ENCODE measurements around the gene EXTL1. TPM values are rescaled to one million over a fixed set of nuclear protein-coding genes. Genes with fewer than 3 reads are reported as not detected.

EXTL1 gene
- total RNA-seq, 4 donors from 2014 or later: not detected

DNA sequence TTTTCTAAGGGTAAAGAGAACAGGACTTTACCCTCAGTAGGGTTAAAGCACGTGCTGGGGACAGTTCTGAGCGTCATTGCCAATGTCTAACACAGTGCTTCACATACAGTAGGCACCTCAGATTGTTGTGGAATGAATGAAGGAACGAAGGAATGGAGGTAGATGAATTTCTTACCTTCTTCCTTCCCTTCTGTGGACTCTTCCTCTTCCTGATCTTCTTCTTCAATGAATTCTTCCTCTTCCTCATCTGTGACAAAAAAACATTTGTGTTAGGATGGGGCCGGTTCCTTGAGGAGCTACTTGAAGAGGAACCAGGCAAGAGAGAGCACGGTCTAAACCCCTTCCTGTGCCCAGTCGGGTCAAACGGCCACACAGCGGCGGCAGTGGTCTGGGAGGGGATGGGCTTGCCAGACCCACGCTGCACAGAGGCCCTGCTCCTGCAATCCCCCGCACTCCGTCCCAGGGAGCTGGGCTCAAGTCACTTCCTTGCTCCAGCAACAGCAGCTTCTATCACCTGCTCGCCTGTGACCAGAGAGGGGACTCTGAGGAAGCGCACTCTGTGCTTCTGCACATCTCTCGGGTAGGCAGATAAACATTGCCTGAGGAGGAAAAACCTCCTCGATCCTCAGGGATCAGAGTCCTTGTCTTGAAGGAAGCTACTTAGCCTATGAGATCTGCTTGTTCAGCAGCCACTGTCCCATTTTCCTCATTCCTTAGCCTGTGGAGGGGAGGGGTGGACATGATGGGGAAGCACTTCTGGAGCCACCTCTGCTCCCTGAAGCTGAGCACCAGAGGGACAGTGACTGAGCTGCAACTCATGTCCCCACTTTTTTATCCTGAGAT is 32.4 kb downstream of the EXTL1 start:
- no peaks in the 10 kb centered on the region for H3K4me1 ChIP-seq
- H3K9me3 ChIP-seq: no peaks in the 10 kb centered on the region
- H3K27ac ChIP-seq: no peak overlapping the region
- intact Hi-C loops (cut with DNase I): no loop called here
- 43 to 67% methylated on average over 5 to 10 of the region's 16 CpGs for WGBS, 2 donors
- peaks cover 0 to 100% (median 3%) of the 10 kb centered on the region in 4 donors for H3K27me3 ChIP-seq
- TF ChIP-seq, protein P1, sequence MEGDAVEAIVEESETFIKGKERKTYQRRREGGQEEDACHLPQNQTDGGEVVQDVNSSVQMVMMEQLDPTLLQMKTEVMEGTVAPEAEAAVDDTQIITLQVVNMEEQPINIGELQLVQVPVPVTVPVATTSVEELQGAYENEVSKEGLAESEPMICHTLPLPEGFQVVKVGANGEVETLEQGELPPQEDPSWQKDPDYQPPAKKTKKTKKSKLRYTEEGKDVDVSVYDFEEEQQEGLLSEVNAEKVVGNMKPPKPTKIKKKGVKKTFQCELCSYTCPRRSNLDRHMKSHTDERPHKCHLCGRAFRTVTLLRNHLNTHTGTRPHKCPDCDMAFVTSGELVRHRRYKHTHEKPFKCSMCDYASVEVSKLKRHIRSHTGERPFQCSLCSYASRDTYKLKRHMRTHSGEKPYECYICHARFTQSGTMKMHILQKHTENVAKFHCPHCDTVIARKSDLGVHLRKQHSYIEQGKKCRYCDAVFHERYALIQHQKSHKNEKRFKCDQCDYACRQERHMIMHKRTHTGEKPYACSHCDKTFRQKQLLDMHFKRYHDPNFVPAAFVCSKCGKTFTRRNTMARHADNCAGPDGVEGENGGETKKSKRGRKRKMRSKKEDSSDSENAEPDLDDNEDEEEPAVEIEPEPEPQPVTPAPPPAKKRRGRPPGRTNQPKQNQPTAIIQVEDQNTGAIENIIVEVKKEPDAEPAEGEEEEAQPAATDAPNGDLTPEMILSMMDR (IDR thresholded peaks at IDR 0.05): no peak
- TF ChIP-seq POLR2A (IDR thresholded peaks at IDR 0.05): no peak
- DNase-seq: no peak
- no peak overlapping the region for H3K4me3 ChIP-seq
- H3K36me3 ChIP-seq: no peaks in the 10 kb centered on the region

DNA sequence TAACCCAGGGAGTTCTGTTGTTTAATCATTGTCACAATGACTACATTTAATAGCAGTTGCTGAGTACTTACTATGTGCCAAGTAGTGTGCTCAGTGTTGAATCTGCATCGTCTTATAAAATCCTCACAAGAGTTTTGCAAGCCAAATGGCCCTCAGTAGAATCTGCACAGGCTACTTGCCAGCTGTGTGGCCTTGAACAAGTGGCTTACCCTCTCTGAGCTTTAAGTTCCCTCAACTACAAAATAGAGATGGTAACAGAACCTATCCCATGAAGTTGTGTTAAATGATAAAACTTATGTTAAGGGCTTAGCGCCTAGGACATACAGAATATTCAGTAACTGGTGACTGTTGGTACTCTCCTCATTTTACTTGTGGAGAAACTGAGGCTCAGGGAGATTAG is 33.5 kb downstream of the EXTL1 start:
- DNase-seq: no peak
- Histone ChIP-seq H3K4me3 (no peak overlapping the region), H3K4me1 (no peaks in the 10 kb centered on the region), H3K27ac (no peak overlapping the region), H3K36me3 (no peaks in the 10 kb centered on the region), H3K27me3 (peaks cover 0 to 100% (median 3%) of the 10 kb centered on the region in 4 donors), H3K9me3 (no peaks in the 10 kb centered on the region)
- intact Hi-C loops (cut with DNase I): no loop called here
- 65 to 75% methylated on average over 2 of the region's 2 CpGs for WGBS, 2 donors
- no peak for TF ChIP-seq POLR2A (IDR thresholded peaks at IDR 0.05)
- TF ChIP-seq, protein P1 (IDR thresholded peaks at IDR 0.05): no peak

DNA sequence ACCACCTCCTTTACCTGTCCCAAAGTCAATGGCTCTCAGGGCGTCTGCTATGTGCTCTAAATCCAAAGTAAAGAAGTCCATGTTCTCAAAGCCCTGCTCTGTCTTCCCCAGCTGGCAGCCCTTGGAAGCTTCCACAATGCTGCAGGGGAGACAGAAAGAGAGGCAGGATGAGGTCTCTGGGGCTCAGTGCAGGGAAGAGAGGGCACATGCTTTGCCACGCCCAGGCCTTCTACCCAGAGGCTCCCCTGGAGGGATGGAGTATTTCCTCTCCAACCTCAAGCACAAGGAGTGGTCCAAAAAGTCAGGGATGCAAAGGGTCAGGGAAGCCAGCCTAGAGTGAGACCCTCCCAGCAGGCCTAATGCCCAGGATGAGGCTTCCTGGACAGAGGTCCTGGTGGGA is 35.6 kb downstream of the EXTL1 start:
- DNase-seq: no peak
- Histone ChIP-seq H3K4me1 (no peaks in the 10 kb centered on the region), H3K9me3 (no peaks in the 10 kb centered on the region), H3K27me3 (peaks cover 0 to 98% (median 3%) of the 10 kb centered on the region in 4 donors), H3K27ac (no peak overlapping the region), H3K4me3 (no peak overlapping the region), H3K36me3 (no peaks in the 10 kb centered on the region)
- WGBS, 2 donors: 67 to 80% methylated on average over 1 of the region's 2 CpGs
- intact Hi-C loops (cut with DNase I): no loop called here
- no peak for TF ChIP-seq POLR2A (IDR thresholded peaks at IDR 0.05)
- TF ChIP-seq, protein P1 (IDR thresholded peaks at IDR 0.05): no peak

DNA sequence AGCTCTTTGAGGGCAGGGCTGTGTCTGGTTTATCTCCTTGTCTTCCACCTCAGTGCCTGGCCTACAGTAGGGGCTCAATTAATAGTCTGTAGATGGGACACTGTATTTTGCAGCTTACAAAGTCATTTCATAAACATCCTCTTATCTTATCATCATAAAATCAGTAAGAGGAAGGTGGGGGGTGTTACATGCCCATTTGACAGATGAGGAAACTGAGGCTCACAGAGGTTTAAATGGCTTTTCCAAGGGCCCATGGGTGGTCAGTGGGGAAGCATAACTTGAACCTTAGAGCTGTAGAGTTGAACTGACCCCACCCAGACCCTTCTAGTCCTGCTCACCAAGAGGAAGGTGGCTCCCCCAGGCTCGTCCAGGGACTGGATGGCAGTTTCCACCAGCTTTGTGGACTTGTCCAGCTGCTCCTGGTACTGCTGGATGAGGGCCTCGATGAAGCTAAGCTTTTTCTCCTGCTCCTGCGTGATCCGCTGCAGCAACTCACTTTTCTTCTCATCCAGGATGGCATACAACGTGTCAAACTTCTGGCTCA is 36.5 kb downstream of the EXTL1 start:
- intact Hi-C loops (cut with DNase I): no loop called here
- Histone ChIP-seq H3K4me1 (no peaks in the 10 kb centered on the region), H3K27ac (no peak overlapping the region), H3K9me3 (no peaks in the 10 kb centered on the region), H3K36me3 (no peaks in the 10 kb centered on the region), H3K4me3 (no peak overlapping the region), H3K27me3 (peaks cover 0 to 98% (median 3%) of the 10 kb centered on the region in 4 donors)
- 69 to 89% methylated on average over 4 to 5 of the region's 5 CpGs for WGBS, 2 donors
- DNase-seq: no peak
- no peak for TF ChIP-seq POLR2A (IDR thresholded peaks at IDR 0.05)

DNA sequence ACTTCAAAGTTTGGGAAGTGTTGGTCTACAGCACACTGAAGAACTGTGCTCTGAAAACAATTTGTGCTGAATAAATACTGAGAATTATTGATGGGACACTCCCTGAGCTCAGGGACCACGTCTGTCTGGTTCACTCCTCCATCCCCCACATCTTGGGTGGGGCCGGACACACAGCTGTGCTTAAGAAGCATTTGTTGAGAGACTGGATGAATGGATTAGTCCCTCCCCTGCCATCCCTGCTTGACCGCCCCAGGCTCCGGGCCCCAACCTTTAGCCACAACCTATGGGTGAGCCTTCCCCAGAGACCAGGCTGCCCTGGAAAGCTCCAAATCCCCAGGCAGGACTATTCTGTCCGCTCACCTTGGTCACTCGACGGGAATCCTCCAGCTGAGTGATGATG is 38.3 kb downstream of the EXTL1 start:
- no peak overlapping the region for H3K4me3 ChIP-seq
- TF ChIP-seq, protein P1 (IDR thresholded peaks at IDR 0.05): no peak
- no peak for TF ChIP-seq POLR2A (IDR thresholded peaks at IDR 0.05)
- no peak for DNase-seq
- peaks cover 0 to 92% (median 0%) of the 10 kb centered on the region in 4 donors for H3K27me3 ChIP-seq
- H3K9me3 ChIP-seq: no peaks in the 10 kb centered on the region
- H3K36me3 ChIP-seq: no peaks in the 10 kb centered on the region
- WGBS, 2 donors: 33 to 62% methylated on average over 3 to 7 of the region's 7 CpGs
- no peak overlapping the region for H3K27ac ChIP-seq
- intact Hi-C loops (cut with DNase I): no loop called here
- no peaks in the 10 kb centered on the region for H3K4me1 ChIP-seq

Data from esophagus squamous epithelium (tissue), 5 donors.